ENCODE measurements around the gene HESX1. TPM values are rescaled to one million over a fixed set of nuclear protein-coding genes. Genes with fewer than 3 reads are reported as not detected.
A peak's percentile ranks its signal among the peaks of the same experiment; 100 is the strongest.

The HESX1 gene
- total RNA-seq, 1 donor from 2014 or later = 0.30 TPM

- no peak for TF ChIP-seq CTCF (IDR thresholded peaks at IDR 0.05; ENCODE audit: borderline replicate concordance)
- H3K27ac ChIP-seq (replicated peaks) = peak overlapping the region; percentile 74
- H3K4me1 ChIP-seq = peaks cover 66% of the 10 kb centered on the region
- no peaks in the 10 kb centered on the region for H3K36me3 ChIP-seq
- peaks cover 3% of the 10 kb centered on the region for H3K27me3 ChIP-seq (ENCODE audit: low read depth)
- no peaks in the 10 kb centered on the region for H3K9me3 ChIP-seq (replicated peaks)
- H3K4me3 ChIP-seq = peak overlapping the region; percentile 97
- intact Hi-C loops (cut with micrococcal nuclease) = loop anchor here (10.0 kb wide), 1 partner anchor 59 kb away; no protein-coding TSS in a partner anchor
- DNase-seq = no peak
Observed at GRCh38 chr3:57163751-57164150, 36.0 kb downstream of the HESX1 start.

DNA sequence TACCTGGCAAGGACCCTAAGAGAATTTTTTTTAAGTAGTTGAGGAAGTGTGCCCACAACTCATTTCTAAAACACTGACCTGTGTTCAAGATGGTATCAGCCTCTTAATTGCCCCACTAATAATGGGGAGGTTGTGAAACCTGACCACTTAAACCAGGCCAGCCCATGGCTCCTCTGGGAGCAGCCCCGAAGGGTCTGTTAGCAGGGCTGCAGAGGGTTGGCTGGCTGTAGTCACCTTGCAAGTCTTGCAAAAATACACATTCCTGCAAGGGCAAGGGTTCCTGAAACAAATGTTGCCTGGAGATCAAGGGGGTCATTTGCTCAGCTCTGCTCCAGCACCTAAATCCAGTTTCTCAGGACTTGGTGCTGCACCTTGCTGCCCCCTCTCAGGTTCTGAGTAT is 37.9 kb downstream of the HESX1 start:
- Histone ChIP-seq H3K27me3 (ENCODE audit: low read depth) (peaks cover 4% of the 10 kb centered on the region), H3K27ac (replicated peaks) (peak overlapping the region; percentile 82), H3K4me3 (no peak overlapping the region), H3K36me3 (no peaks in the 10 kb centered on the region), H3K9me3 (replicated peaks) (no peaks in the 10 kb centered on the region), H3K4me1 (peaks cover 74% of the 10 kb centered on the region)
- no peak for TF ChIP-seq CTCF (IDR thresholded peaks at IDR 0.05; ENCODE audit: borderline replicate concordance)
- intact Hi-C loops (cut with micrococcal nuclease) = loop anchor here (10.0 kb wide), 1 partner anchor 57 kb away; no protein-coding TSS in a partner anchor
- DNase-seq = no peak

DNA sequence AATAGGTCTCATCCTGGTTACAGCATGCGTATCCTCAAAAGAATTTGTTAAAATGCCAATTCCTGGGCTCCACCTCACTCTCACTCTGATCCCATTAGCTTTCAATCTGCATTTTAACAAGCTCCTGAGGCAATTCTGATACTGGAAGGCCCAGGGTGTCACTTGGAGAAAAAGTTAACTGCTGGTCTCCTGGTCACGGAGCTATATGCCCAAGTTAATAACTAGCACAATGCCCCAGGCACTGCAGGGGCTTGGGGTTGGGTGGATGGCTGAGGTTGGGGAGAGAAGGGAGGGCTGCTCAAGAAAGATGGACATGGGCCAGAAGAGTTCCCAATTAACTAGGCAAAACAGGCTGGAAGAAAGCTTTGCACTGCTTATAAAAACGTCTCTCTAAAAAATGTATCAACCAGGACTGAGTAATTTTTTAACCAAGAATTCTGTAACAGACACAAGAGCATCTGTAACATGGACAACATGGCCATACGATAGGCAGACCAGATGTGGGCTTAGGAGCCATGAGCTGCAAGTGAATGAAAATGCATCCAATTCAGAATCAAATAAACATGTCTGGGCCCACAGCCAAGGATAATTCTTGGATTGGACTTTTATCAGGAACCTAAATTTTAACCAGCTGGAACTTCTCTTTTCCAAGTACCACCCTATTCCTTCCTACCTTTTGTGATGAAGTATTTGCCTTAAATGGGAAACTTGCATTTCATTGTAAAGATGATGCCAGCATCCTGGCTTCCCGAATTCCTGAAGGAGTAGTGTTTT is 38.8 kb downstream of the HESX1 start:
- Histone ChIP-seq H3K27ac (replicated peaks) (peak overlapping the region; percentile 82), H3K9me3 (replicated peaks) (no peaks in the 10 kb centered on the region), H3K4me1 (peaks cover 74% of the 10 kb centered on the region), H3K27me3 (ENCODE audit: low read depth) (peaks cover 9% of the 10 kb centered on the region), H3K4me3 (no peak overlapping the region), H3K36me3 (no peaks in the 10 kb centered on the region)
- intact Hi-C loops (cut with micrococcal nuclease) = loop anchor here (10.0 kb wide), 1 partner anchor 56 kb away; no protein-coding TSS in a partner anchor
- no peak for DNase-seq
- TF ChIP-seq CTCF (IDR thresholded peaks at IDR 0.05; ENCODE audit: borderline replicate concordance) = no peak

- DNase-seq = peak; percentile 64
- H3K9me3 ChIP-seq (replicated peaks) = no peaks in the 10 kb centered on the region
- H3K27ac ChIP-seq (replicated peaks) = peak overlapping the region; percentile 82
- H3K4me1 ChIP-seq = peaks cover 75% of the 10 kb centered on the region
- TF ChIP-seq CTCF (IDR thresholded peaks at IDR 0.05; ENCODE audit: borderline replicate concordance) = no peak
- no peak overlapping the region for H3K4me3 ChIP-seq
- H3K27me3 ChIP-seq (ENCODE audit: low read depth) = peaks cover 14% of the 10 kb centered on the region
- no peaks in the 10 kb centered on the region for H3K36me3 ChIP-seq
- intact Hi-C loops (cut with micrococcal nuclease) = loop anchor here (10.0 kb wide), 1 partner anchor 55 kb away; no protein-coding TSS in a partner anchor
Observed at GRCh38 chr3:57160076-57160764, 39.6 kb downstream of the HESX1 start.

DNA sequence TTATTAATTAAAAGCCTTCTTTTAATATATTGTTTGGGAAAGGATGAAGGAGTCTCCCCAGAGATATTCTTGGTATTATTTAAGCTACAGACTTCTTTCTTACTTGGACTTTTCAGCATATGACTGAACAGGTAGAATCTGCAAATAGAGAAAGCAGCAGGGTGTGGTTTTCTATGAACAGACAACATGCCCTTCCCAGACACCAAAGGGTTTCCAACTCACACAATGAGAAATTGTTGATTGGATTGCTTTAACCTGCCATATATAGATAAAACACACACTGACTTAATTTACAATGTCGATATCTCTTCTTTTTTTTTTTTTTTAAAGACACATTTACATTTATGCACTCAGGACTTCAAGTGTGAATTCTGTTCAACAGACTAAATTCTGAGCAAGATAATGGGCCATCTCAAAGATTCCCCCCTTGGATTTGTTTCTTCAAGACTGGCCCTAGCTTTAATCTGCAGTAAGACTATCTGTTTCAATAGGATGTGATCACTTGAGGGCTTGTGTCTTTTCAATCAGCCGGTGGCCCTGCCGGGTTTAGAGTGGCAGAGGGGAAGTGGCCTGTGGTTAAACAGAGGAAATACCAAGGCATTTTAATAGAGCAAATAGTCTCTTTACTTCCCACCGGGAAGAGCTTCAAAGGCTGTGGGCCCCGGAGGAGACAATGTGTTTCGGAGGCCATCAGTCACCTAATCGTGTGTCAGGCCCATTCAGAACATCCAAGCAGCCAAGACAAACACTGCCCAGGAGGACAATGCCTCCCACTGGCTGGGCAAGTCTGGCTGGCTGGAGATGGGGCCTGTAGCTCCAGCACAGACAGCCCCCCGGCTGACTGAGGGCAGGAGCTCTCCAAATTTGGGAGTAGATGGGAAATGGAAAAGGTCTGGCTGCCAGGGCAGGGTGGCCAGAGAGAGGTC is 40.7 kb downstream of the HESX1 start:
- intact Hi-C loops (cut with micrococcal nuclease) = no loop called here
- no peak for DNase-seq
- H3K4me3 ChIP-seq = no peak overlapping the region
- peak overlapping the region; percentile 82 for H3K27ac ChIP-seq (replicated peaks)
- peaks cover 75% of the 10 kb centered on the region for H3K4me1 ChIP-seq
- no peaks in the 10 kb centered on the region for H3K9me3 ChIP-seq (replicated peaks)
- H3K27me3 ChIP-seq (ENCODE audit: low read depth) = peaks cover 14% of the 10 kb centered on the region
- no peaks in the 10 kb centered on the region for H3K36me3 ChIP-seq
- TF ChIP-seq CTCF (IDR thresholded peaks at IDR 0.05; ENCODE audit: borderline replicate concordance) = no peak
